GM12872 (cell line): ENCODE results near the gene SLC22A23.

ENCODE experiments used
- TF ChIP-seq, protein P1 (sequence below): IDR thresholded peaks from 3 replicates; pipeline ENCODE4 v1.5.1; 2011; ENCODE audit warnings: low read depth, mild to moderate bottlenecking, low read length, moderate library complexity; ENCODE audit not compliant: insufficient read depth

Gene SLC22A23

DNA sequence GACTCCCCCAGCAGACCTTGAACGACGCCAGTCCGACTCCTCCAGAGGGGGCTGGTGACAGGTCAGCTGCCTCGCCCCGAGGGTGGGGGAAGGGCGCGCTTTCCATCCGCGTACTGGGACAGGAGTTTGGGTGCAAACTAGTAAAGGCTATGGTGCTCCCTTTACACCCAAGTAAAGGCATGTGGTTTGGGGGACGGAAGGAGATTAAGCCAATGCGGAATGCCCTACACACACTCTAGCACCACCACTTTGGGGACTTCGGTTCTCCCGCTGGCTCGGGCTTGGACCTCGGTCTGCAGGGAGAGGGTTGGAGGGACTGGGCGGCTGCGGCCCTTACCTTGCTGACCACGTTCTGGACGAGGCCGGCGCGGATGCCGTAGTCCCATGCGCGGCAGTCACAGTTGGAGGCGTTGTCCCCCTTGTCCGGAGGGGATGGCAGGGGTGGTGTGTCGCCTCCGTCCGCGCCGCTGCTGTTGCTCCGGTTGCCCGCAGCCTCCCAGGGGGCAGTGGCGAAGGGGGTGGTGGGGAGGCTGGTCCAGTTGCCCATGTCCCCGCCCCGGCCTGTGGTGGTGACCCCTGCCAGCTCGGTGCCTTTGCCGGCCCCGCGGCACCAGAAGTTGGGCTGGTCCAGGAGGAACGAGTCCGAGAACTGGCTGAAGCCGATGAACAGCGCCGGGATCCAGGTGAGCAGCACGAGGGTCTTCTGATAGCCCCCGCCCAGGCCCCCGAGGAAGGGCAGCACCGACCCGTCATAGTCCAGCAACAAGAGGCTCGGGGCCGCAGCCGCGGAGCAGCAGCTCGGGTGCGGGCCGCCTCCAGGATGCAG is 1.1 kb downstream of the SLC22A23 start:
- TF ChIP-seq, protein P1, sequence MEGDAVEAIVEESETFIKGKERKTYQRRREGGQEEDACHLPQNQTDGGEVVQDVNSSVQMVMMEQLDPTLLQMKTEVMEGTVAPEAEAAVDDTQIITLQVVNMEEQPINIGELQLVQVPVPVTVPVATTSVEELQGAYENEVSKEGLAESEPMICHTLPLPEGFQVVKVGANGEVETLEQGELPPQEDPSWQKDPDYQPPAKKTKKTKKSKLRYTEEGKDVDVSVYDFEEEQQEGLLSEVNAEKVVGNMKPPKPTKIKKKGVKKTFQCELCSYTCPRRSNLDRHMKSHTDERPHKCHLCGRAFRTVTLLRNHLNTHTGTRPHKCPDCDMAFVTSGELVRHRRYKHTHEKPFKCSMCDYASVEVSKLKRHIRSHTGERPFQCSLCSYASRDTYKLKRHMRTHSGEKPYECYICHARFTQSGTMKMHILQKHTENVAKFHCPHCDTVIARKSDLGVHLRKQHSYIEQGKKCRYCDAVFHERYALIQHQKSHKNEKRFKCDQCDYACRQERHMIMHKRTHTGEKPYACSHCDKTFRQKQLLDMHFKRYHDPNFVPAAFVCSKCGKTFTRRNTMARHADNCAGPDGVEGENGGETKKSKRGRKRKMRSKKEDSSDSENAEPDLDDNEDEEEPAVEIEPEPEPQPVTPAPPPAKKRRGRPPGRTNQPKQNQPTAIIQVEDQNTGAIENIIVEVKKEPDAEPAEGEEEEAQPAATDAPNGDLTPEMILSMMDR, result no peak

GRCh38 chr6:3455147-3455568 is 1.7 kb downstream of the SLC22A23 start:
- TF ChIP-seq, protein P1, result no peak

DNA sequence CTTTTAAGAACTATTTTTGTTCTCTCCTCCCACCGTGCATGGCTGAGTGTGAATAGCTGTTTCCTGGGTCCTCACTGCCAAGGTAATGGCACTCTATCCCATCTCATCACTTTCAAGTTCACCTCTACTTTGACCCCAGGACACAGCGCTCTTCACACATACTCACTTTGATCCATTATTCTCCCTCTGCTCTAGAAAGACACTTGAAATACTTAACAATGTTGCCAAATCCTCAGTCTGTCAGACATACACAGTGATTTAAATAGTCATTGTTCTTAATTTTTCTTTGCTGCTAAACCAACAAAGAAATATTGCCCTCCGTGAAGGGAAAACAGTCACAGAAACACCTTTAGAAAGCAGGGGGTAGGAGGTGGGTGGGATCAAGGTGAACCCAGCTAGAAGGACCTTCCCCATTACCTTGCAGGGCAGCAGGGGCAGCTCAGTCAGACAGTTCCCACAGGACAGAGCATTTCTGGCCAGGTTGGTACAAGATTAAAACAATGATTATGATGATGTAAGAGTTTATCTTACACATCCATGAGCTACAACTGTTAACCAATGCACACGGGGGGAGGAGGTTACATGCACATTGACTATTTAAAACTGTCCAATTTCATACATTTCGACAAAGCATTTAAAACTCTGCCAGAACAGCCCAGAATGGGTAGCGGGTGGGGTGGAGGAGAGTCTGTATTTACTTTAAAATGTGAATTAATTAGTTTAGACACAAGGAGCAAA is 2.4 kb downstream of the SLC22A23 start:
- TF ChIP-seq, protein P1, result no peak

GRCh38 chr6:3453413-3454272 is 3.2 kb downstream of the SLC22A23 start:
- TF ChIP-seq, protein P1, result no peak

DNA sequence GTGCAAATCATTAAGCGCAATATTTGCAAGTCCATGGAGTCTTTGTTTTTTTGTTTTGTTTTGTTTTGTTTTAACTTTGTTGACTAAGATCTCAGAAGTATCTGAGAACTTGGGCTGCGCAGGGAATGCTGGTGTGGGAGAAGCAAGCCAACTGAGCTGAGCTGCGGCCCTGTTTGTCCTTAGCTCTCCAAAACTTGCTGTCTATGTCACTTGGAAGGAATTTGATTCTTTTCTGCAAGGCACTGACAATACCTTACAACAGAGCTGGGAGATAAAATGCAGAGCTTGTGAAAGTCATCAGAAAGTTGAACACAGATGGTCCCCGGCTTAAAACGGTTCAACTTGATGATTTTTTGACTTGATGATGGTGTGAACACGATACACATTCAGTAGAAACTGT is 5.4 kb downstream of the SLC22A23 start:
- TF ChIP-seq, protein P1, result no peak

- TF ChIP-seq, protein P1, result no peak
These were observed 6.0 kb downstream of the SLC22A23 start for GRCh38 chr6:3450888-3451287.

- TF ChIP-seq, protein P1, result no peak
These were observed 7.0 kb downstream of the SLC22A23 start for GRCh38 chr6:3449750-3450305.
